ENCODE data around the gene MSANTD4. TPM values are rescaled to one million over a fixed set of nuclear protein-coding genes. Genes with fewer than 3 reads are reported as not detected.
A peak's percentile ranks its signal among the peaks of the same experiment; 100 is the strongest.
"Not testable (repeated sequence)": the region's sequence is repeated elsewhere in the genome, so short reads cannot be mapped to it uniquely, and the experiment has no call there.

The MSANTD4 gene
- total RNA-seq, 1 experiment from 2014 or later: 10.1 TPM

DNA sequence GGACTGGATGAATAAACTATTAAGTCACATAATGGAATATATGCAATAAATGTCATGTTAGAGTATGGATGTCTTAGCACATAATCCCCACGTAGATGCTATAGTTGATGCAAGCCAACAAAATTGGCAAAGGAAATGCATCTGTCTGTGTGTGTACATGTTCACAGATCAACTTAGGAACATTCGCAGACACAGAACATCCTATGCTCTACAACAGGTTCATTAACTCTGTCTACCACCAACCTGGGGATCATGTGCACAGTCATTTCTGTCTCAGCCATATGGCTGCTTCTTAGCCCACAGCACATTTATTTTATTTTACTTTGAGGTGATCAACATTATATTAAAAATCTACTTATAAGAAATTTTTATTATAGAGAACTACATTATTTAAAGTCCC is 4.9 kb downstream of the MSANTD4 start:
- no peak for DNase-seq (ENCODE audit: low read depth)
- in situ Hi-C loops (cut with HindIII; ENCODE audit: low pct_unique_long_range_greater_than_20kb, low sequenced_read_pairs): no loop called here

DNA sequence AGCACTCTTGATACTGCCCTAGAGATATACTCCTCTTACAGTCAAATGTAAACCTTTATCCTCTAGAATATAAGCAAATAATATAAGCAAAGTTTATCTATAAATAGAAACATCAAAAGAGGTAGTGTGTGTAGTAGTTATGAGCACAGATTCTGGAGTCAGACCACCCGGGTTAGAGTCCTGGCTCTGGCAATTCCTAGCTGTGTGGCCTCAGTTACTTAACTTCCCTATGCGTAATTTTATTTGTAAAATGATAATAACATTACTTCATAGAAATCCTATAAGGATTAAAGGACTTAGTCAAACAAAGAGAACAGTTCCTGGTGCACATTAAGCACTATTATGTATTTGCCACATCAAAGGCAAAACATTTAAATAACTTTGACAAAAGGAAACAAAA is 7.0 kb downstream of the MSANTD4 start:
- in situ Hi-C loops (cut with HindIII; ENCODE audit: low pct_unique_long_range_greater_than_20kb, low sequenced_read_pairs): no loop called here
- no peak for DNase-seq (ENCODE audit: low read depth)

GRCh38 chr11:106014620-106015019 is 7.4 kb downstream of the MSANTD4 start:
- DNase-seq (ENCODE audit: low read depth): no peak
- in situ Hi-C loops (cut with HindIII; ENCODE audit: low pct_unique_long_range_greater_than_20kb, low sequenced_read_pairs): no loop called here

GRCh38 chr11:106014035-106014434 is 8.0 kb downstream of the MSANTD4 start:
- in situ Hi-C loops (cut with HindIII; ENCODE audit: low pct_unique_long_range_greater_than_20kb, low sequenced_read_pairs): no loop called here
- DNase-seq (ENCODE audit: low read depth): no peak

- in situ Hi-C loops (cut with HindIII; ENCODE audit: low pct_unique_long_range_greater_than_20kb, low sequenced_read_pairs): no loop called here
- DNase-seq (ENCODE audit: low read depth): no peak
Measured at GRCh38 chr11:106012744-106013143, 9.3 kb downstream of the MSANTD4 start.

DNA sequence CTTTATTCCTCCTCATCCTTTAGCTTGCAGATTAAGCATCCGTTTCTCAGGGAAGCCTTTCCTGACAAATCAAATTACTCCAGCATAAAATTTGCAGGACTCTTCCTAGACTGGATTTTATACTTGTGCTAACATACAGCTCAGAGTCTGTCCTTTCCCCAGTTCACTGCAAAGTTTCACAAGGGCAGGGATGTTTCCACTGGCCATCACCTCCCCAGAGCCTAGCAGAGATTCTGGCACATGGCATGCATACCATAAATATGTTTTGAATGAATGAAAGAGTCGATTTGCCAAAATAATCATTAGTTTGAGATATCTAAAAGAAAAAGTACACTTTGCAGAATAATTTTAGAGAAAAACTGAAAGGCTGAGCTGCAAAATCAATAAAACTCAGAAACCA is 10.6 kb downstream of the MSANTD4 start:
- in situ Hi-C loops (cut with HindIII; ENCODE audit: low pct_unique_long_range_greater_than_20kb, low sequenced_read_pairs): no loop called here

GRCh38 chr11:106003094-106003493 is 18.9 kb downstream of the MSANTD4 start:
- in situ Hi-C loops (cut with HindIII; ENCODE audit: low pct_unique_long_range_greater_than_20kb, low sequenced_read_pairs); DNase-seq (ENCODE audit: low read depth): not testable (repeated sequence)

More for the DNA sequence above, 10.6 kb downstream of the MSANTD4 start:
- DNase-seq (ENCODE audit: low read depth): no peak

GRCh38 chr11:106001304-106002012 is 20.6 kb downstream of the MSANTD4 start:
- no peak for DNase-seq (ENCODE audit: low read depth)
- in situ Hi-C loops (cut with HindIII; ENCODE audit: low pct_unique_long_range_greater_than_20kb, low sequenced_read_pairs): no loop called here

GRCh38 chr11:105991888-105992287 is 30.2 kb downstream of the MSANTD4 start:
- in situ Hi-C loops (cut with HindIII; ENCODE audit: low pct_unique_long_range_greater_than_20kb, low sequenced_read_pairs): no loop called here

DNA sequence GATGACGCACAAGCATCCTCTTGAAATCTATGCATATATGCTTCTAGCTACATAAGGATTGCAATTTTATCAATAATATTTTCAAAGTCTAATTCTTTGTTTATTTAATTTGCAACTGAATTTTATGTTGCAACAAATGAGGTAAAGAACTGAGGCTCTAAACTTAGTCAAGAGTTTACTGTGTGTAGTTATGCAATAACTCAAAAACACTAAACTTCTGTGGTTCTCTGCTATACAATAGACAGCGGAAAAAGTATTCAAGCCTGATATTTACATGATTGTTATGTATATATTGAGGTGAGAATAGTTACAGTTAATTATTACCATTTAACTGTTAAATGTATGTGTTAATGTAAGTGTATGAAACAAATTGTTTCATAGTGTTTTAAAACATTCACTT is 32.9 kb downstream of the MSANTD4 start:
- in situ Hi-C loops (cut with HindIII; ENCODE audit: low pct_unique_long_range_greater_than_20kb, low sequenced_read_pairs): no loop called here
- no peak for DNase-seq (ENCODE audit: low read depth)

More at GRCh38 chr11:105991888-105992287, 30.2 kb downstream of the MSANTD4 start:
- DNase-seq (ENCODE audit: low read depth): no peak

DNA sequence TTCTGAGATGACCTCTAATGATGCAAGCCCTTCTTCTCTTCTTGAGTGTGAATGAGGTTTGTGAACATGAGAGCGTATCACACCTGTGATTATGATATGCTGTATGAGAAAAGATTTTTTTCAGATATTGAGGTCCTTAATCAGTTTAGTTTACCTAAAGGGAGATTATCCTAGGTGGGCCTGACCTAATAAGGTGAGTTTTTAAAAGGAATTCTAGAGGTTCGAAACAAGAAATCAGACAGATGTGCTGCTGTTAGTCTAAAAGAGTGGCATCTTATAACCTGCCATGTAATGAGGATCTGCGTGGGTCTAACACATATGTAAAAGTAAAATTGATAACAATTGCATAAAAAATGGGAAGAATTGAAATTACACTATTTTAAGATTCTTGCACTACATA is 33.8 kb downstream of the MSANTD4 start:
- in situ Hi-C loops (cut with HindIII; ENCODE audit: low pct_unique_long_range_greater_than_20kb, low sequenced_read_pairs): no loop called here
- DNase-seq (ENCODE audit: low read depth): no peak

GRCh38 chr11:105986554-105986953 is 35.5 kb downstream of the MSANTD4 start:
- in situ Hi-C loops (cut with HindIII; ENCODE audit: low pct_unique_long_range_greater_than_20kb, low sequenced_read_pairs): no loop called here
- no peak for DNase-seq (ENCODE audit: low read depth)

DNA sequence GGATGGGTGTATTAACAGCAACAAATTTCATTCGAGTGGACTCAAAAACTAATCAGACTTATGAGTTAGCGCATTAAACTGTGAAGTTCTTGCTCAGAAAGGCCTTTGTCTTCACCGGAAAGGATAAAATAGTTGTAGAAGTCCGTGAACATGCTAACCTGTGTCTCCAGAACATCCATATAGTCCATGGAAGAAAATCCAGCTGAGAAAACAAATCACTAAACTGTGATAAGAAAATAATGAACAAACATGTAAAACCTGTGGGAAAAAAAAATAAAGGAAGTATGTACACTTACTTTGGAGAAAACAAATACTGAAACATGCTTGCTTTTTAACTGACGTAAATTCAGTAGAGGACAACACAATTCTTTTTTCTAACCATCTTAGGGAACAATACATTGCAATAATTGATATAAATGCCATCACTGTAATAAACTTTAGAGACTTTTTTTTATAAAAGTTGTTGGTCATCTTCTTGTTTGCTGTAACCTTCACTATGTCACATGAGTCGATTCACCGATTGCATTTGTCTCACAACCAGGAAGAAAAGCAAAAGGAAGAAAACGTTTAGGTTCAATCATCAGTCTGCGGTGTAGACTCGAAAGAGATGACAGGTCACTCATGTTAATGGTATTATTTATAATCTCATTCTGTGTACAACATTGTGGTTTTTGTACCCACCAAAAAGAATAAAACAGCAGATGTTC is 41.9 kb downstream of the MSANTD4 start:
- in situ Hi-C loops (cut with HindIII; ENCODE audit: low pct_unique_long_range_greater_than_20kb, low sequenced_read_pairs): no loop called here
- no peak for DNase-seq (ENCODE audit: low read depth)

DNA sequence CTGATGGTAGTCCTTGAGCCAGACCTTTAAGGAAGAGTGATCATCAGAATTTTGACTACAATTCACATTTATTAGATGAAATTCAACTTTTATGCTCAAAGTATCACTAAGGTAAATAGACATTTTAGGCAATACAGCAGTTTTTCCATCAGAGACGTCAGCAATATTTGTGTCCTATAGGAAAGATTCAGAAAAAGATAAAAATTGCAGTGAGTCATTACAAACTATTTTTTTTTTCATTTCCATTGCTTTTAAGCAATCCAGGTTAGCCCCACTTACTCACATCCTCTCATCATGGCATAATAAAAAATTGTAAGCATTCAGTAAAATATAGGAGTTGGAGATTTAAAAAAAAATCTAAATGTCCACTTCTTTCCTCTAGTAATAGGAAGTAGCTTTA is 46.9 kb downstream of the MSANTD4 start:
- no peak for DNase-seq (ENCODE audit: low read depth)
- in situ Hi-C loops (cut with HindIII; ENCODE audit: low pct_unique_long_range_greater_than_20kb, low sequenced_read_pairs): no loop called here

- in situ Hi-C loops (cut with HindIII; ENCODE audit: low pct_unique_long_range_greater_than_20kb, low sequenced_read_pairs): no loop called here
- no peak for DNase-seq (ENCODE audit: low read depth)
Measured at GRCh38 chr11:105969756-105970155, 52.3 kb downstream of the MSANTD4 start.

GRCh38 chr11:105968021-105968697 is 53.9 kb downstream of the MSANTD4 start:
- DNase-seq (ENCODE audit: low read depth): peak; percentile 45

GRCh38 chr11:105960252-105961245 is 61.5 kb downstream of the MSANTD4 start:
- in situ Hi-C loops (cut with HindIII; ENCODE audit: low pct_unique_long_range_greater_than_20kb, low sequenced_read_pairs): no loop called here
- no peak for DNase-seq (ENCODE audit: low read depth)

More at GRCh38 chr11:105968021-105968697, 53.9 kb downstream of the MSANTD4 start:
- in situ Hi-C loops (cut with HindIII; ENCODE audit: low pct_unique_long_range_greater_than_20kb, low sequenced_read_pairs): no loop called here

Data from Caki2 (cell line).